Amniotic stem cell (primary cell): ENCODE data around the gene CDC42.
A peak's percentile ranks its signal among the peaks of the same experiment; 100 is the strongest.

ENCODE experiments used
- DNase-seq: peaks from one replicate; lab custom pipeline; 2025; lab: John Stamatoyannopoulos, UW

The CDC42 gene

DNA sequence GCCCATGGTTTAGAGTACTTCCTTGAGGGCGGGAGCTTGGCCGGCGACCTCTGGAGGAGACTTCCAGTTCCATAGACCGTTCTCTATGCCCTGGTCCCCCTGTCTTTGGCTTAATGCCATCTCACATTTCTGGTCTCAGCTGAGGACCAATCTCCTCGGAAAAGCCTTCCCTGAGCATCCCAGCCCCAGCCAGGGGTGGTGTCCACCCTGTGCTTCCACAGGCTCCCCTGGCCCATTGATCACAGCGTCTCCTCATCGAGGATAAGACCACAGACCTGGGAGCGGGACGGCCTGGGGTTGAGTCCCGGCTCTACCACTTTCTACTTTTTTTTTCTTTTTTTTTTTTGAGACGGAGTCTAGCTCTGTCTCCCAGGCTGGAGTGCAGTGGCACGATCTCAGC, 75.9 kb downstream of the CDC42 start:
- DNase-seq, result no peak

DNA sequence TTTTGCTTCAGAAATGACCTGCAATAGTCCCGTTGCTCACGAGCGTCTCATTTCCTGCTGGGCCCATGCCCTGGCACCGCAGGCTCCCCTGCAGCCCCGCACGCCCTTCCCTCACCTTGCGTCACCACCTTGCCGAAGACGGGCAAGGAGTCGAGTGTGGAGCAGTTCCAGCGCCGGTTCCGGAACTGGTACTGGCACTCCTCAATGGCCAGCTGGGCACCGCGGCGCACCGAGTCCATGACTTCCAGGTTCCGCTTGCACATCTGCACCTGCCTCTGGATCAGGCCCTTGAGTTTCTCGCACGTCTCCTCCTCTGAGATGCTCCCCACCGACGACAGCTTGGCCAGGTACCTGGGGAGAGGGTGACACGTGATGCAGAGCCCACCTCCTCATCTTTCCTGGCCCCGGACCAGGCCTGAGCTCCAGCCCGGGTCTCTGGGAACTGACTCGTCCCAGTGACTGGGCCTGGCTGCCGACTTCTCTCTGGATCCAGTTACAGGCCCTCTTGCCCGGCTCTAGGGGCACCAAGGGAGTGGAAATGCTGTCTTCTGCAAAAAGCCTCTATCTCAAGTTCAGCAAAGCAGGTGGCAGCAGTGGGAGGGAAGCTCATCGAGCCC, 77.1 kb downstream of the CDC42 start:
- DNase-seq, result no peak

DNA sequence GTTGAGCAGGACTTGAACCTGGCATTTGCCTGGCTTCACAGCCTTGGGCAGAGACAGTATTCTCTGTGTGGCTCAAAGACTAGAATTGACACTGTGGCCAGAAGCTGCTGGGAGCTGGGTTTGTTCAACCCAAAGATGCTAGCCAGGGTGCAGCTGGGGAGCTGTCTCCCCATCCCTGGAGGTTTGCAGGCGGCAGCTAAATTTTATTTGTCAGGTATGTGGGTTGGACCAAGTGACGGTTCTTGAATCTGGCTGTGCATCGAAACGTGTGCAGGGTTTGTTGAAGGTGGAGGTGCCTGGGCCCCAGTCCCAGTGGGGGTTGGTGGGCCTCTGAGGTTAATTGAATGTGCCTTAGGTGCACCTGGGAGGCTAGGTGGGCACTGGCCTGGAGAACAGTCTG, 78.6 kb downstream of the CDC42 start:
- no peak for DNase-seq

DNA sequence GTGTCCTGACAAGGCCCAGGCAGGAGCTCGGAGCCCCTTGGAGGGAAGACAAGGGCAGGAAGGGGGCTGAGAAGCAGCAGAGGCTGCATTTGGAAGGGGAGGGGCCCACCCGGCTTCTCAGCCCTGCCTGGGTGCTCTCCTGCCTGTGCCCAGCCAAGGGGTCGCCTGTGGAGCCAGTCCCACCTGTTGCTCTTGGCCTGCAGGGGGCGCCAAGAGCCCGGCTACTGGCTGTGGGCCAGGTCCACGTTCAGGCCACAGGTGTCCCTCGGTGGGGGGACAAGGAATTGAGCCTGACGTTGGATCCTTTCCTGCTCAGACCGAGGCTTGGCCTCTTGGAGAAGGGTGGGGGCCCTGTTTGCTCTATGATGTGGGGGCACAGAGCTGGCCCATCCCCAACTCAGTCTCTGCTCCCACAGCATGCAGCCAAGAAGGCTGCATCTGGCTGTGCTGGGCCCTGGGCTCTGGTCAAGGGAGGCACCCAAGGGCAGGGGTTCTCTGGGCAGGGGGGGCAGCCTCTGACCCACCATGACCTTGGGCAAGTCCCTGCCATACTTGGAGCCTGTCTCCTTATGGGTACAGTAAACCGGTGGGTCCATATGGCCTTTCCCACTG, 79.5 kb downstream of the CDC42 start:
- no peak for DNase-seq

DNA sequence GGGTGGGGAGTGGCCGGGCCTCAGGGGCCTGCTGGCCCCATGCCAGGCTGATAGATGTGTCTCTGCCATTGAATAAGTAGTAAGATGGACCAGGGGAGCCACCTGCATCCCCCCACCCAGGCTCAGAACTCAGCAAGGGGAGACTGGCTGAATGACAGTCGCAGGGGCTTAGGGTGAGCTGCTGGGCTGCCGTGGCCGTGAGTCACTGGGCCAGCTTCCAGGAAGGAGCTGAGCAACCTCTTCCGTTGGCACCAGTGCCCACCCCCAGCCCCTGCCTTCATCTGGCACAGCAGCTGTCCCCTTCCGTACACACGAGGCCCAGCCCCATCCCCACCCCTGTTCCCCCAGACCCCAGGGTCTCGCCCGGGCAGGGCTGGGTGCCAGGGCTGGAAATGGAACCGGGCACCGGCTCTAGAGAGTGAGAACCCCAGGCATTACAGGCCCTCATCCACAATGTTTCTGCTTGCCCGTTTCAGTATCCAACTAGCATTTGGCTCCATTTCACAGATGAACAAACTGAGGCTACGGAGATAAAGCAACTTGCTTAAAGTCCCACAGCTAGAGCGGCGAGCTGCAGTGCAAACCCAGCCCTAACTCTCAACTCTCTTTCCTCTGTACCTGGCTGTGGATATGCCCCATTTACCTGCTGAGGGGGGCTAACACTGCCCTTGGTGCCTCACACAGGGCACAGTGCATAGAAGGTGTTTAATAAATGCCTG, 80.2 kb downstream of the CDC42 start:
- peak; percentile 64 for DNase-seq

DNA sequence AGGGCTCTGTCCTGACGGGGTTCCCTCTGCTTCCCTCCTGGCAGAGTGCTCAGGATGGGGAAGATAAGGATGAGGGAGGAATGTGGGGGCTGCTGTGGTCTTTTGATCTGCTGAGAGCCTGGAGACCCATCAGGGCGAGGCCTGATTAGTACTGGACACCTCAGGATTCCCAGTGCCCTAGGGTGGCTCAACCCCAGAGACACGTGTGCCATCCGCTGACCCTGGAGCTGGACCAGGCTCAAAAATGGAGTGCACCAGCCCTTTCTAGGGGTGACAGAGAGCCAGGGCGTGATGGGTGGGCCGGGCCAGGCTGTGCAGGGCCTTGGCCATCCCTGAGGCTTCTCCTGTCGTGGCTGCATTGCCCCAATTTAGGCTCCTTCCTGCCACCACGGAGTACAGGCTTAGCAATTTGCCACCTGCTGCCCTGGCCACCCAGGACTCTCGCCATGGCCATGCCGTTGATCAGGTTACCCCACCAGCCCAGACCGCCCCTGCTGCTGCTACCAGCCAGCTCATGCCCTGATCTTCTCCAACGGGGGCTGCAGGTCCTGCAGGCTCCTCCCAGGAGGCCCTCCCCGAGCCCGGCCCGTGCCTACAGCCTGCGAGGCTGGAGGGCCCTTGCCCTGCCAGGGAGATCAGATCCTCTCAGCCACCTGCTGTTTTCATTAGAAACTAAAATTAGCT, 80.9 kb downstream of the CDC42 start:
- no peak for DNase-seq

DNA sequence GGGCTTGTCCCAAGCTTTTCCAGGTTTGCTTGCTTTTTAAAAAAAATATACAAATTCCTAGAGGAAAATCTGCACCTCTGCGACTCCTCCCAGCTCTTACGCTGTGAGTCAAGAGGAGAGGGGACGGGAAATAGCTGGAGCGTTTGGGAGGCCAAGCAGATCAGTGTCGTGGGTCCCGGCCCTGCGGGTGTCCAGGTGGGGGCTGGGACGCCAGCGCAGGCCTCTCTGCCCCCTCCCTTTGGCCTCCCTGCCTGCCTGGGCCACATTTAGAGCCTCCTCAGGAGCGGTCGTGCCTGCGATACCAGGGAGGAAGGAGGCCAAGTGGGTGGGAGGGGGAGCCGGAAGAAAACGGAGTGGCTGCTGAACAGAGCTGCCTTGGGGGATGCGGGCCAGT, 81.4 kb downstream of the CDC42 start:
- DNase-seq, result no peak

DNA sequence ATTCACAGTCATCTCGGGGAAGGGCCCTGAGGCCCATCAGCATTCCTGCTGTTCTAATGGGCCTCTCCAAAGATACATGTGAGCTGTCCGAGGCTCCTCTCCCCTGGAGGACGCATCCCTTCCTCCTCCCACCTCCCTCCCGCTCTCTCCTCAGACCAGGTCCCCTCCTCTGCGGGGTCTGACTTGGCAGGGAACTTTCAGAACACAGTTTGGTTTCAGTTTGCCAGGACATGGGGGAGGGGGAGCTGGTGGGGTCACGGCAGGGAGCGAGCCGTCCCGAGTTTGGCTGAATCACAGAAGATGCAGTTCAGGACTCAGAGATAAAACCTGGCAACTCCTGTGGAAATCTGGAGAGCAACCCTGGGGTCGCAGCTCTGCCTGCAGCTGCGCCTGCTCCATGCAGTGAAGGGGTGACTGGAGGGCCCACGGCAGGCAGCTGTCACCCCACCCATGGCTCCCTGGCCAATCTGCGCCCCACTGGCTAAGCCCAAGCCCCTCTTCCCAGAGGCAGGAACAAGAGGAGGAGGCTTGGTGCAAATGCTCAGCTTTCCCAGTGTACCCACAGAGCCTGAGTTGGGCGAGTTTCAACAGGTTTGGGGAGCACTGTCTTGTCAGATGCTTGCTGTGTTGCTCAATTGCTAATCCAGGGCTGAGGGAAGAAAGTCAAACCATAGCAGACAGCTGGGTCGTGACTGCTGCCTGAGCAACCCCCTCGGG, 84.7 kb downstream of the CDC42 start:
- no peak for DNase-seq

DNA sequence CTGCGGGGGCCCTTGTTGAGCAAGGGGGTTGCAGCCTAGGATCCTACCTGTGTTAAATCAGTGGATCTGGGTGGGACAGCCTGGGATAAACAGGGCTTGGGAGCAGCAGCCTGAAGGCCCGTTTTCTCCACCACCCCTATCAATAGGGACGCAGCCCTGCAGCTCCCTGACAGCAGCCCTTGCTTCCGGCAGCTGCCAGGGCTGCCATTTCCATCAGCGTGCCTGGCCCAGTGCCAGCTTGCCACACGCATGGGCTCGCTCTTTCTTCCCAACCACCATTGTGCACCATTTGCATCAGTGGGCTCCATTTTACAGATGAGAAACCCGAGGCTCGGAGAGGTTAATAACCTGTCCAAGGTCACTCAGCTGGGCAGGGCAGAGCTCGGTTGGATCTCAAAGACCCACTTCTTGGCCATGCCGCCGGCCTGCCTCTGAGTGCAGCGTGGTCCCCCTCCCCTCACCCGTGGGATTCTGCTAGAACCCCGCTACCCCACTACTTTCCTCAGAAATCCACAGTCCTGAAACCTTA, 86.6 kb downstream of the CDC42 start:
- no peak for DNase-seq

DNA sequence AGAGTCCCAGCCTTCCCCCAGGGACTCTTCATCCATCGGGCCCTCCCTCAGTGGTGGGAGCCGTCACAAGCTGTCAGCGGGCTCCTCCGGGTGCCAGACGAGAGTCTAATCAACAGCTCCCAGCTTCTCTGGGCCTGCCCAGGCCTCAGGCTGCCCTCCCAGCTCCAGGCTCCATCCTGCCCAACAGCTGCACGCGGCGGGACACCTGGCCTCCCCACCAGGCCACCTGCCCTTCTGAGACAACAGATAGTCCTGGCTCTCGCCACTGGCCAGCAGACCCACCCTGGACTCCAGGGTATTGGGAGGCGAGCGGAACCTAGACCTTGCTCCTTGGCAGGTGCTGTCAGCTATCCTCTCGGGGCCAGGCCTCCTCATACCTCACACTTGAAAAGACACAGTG, 87.3 kb downstream of the CDC42 start:
- no peak for DNase-seq
